Thyroid gland (tissue), 4 donors: Measurements from ENCODE around the gene POLN. TPM values are rescaled to one million over a fixed set of nuclear protein-coding genes. Genes with fewer than 3 reads are reported as not detected.
A peak's percentile ranks its signal among the peaks of the same experiment; 100 is the strongest.

Source experiments
- DNase-seq, 2 donors: peaks; one replicate each; pipeline ENCODE4 v3.0.0-alpha.2; 2019
- H3K27ac ChIP-seq, 3 donors: fragments of 200-600 bp; sonication (generic); 1 replicate in 2 of 3; 2 replicates in 1 of 3; pipeline ENCODE4 v1.5.1; 2016 to 2019; ENCODE audit warnings: mild to moderate bottlenecking in 1 of 3, moderate library complexity in 1 of 3
- H3K27me3 ChIP-seq: fragments of 200-600 bp; sonication (generic); one replicate; pipeline ENCODE4 v1.5.1; 2019
- H3K36me3 ChIP-seq, 2 donors: fragments of 200-600 bp; sonication (generic); one replicate each; pipeline ENCODE4 v1.5.1; 2016 to 2019
- H3K4me1 ChIP-seq, 2 donors: fragments of 200-600 bp; sonication (generic); one replicate each; pipeline ENCODE4 v1.5.1; 2017 to 2019
- H3K4me3 ChIP-seq, 3 donors: fragments of 200-600 bp; sonication (generic); replicated peaks in 1 of 3; 1 replicate in 2 of 3; 2 replicates in 1 of 3; pipeline ENCODE4 v1.5.1; 2016; ENCODE audit warnings: mild to moderate bottlenecking in 1 of 3
- H3K9me3 ChIP-seq: fragments of 200-600 bp; sonication (generic); one replicate; pipeline ENCODE4 v1.5.1; 2017
- POLR2A ChIP-seq, 2 donors: fragments of 450-650 bp; IDR thresholded peaks; one replicate each; pipeline ENCODE4 v1.6.1; 2017; ENCODE audit warnings: antibody characterized with exemption in 2 of 2, mild to moderate bottlenecking in 2 of 2, moderate library complexity in 1 of 2
- WGBS, 2 donors: methylation state at CpG; one replicate each; pipeline ENCODE4 v1.1.5; 2017; 5-methylcytosine and 5-hydroxymethylcytosine counted together
- intact Hi-C: fragments of 100-400 bp; cut with DNase I; formaldehyde crosslinking; loops from one replicate; pipeline ENCODE4 v1.15.1; 2023
- total RNA-seq, 4 donors: library from RNA; depleted of rRNA; stranded (reverse); fragments of >200 nt; gene quantifications; one replicate each; pipeline ENCODE4 v1.2.3, GENCODE V29; 2016
- TF ChIP-seq, protein P1 (sequence below), 6 experiments: fragments of 200-600 bp in 3 of 6; fragments of 450-650 bp in 3 of 6; sonication (generic) in 3 of 6; IDR thresholded peaks; one replicate each; pipeline ENCODE4 v1.5.1; 2016 to 2019; ENCODE audit warnings: antibody characterized with exemption in 6 of 6, mild to moderate bottlenecking in 2 of 6, inconsistent platforms in 1 of 6, moderate library complexity in 1 of 6

Gene POLN
- 1 to 10 TPM; 1.5 to 5.4 (median 3.0) TPM for total RNA-seq

- no peaks in the 10 kb centered on the region for H3K36me3 ChIP-seq
- peak; percentile 96 to 98 for DNase-seq
- intact Hi-C loops: loop anchor here (5.0 kb wide), 1 partner anchor 171 kb away; no protein-coding TSS in a partner anchor
- H3K4me3 ChIP-seq: peak within 1 kb of the TSS; percentile 77 to 98 (median 95)
- H3K27ac ChIP-seq: peak within 1 kb of the TSS; percentile 22 to 50 (median 34)
- H3K4me1 ChIP-seq: peaks cover 12 to 37% of the 10 kb centered on the region in 2 donors
- 0 to 1% methylated on average over 26 to 47 of the region's 88 CpGs for WGBS, 2 donors
- peak in 1 of 2 donors; percentile 90 for TF ChIP-seq POLR2A (IDR thresholded peaks at IDR 0.05)
- TF ChIP-seq, protein P1, sequence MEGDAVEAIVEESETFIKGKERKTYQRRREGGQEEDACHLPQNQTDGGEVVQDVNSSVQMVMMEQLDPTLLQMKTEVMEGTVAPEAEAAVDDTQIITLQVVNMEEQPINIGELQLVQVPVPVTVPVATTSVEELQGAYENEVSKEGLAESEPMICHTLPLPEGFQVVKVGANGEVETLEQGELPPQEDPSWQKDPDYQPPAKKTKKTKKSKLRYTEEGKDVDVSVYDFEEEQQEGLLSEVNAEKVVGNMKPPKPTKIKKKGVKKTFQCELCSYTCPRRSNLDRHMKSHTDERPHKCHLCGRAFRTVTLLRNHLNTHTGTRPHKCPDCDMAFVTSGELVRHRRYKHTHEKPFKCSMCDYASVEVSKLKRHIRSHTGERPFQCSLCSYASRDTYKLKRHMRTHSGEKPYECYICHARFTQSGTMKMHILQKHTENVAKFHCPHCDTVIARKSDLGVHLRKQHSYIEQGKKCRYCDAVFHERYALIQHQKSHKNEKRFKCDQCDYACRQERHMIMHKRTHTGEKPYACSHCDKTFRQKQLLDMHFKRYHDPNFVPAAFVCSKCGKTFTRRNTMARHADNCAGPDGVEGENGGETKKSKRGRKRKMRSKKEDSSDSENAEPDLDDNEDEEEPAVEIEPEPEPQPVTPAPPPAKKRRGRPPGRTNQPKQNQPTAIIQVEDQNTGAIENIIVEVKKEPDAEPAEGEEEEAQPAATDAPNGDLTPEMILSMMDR (IDR thresholded peaks at IDR 0.05): no peak
- H3K27me3 ChIP-seq: no peaks in the 10 kb centered on the region
- H3K9me3 ChIP-seq: no peaks in the 10 kb centered on the region
Observed at GRCh38 chr4:2241410-2242353, at the start of gene POLN, which contains the start of gene HAUS3. POLN (minus strand) TSS chr4:2242121; CDS start chr4:2229231, 12,890 bp downstream. HAUS3 (minus strand) TSS chr4:2242121; CDS start chr4:2240946, 1,175 bp downstream.

DNA sequence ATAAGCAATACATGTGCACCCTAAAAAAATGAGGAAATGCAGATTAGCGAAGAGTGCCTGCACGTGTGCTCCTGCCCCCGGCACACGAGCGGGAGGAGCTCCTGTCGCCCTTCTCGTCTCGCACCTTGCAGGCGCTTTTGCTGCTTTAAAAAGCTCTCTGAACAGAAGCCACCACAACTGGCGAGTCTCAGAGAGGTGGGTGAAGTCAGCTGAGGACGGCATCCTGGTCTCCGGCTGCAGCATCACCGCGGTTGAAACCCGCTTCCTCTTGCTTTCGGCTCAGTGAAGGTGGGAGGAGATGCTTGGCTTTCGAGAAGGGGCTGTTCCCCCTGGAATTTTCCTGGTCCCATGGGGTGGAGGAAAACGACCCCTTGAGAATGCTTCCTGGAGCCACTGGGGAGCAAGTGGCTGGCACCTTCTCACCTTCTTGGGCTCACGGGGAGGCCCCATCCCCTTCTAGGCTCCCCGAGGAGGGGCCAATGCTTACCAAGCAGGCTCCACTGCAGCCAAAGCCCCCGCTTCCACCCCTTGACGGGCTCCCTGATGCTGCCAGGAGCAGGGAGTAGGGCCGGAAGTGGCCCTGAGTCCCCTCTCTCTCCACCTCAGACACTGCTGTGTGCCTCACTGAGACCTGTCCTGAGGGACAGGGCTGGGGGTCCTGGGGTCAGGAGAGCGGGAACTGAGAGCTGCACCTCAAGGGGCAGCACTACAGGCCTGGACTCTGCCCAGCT is 49.2 kb upstream of the POLN start:
- intact Hi-C loops: no loop called here
- TF ChIP-seq, protein P1 (IDR thresholded peaks at IDR 0.05): no peak
- TF ChIP-seq POLR2A (IDR thresholded peaks at IDR 0.05): no peak
- WGBS, 2 donors: 82 to 88% methylated on average over 19 to 22 of the region's 24 CpGs
- H3K9me3 ChIP-seq: no peaks in the 10 kb centered on the region
- no peak overlapping the region for H3K4me3 ChIP-seq
- no peaks in the 10 kb centered on the region for H3K4me1 ChIP-seq
- peak in 1 of 2 donors; percentile 14 for DNase-seq
- H3K27ac ChIP-seq: no peak overlapping the region
- H3K27me3 ChIP-seq: no peaks in the 10 kb centered on the region
- no peaks in the 10 kb centered on the region for H3K36me3 ChIP-seq

- H3K27me3 ChIP-seq: no peaks in the 10 kb centered on the region
- 81 to 88% methylated on average over 3 of the region's 9 CpGs for WGBS, 2 donors
- no peak for TF ChIP-seq POLR2A (IDR thresholded peaks at IDR 0.05)
- TF ChIP-seq, protein P1 (IDR thresholded peaks at IDR 0.05): no peak
- no peak overlapping the region for H3K27ac ChIP-seq
- H3K36me3 ChIP-seq: no peaks in the 10 kb centered on the region
- H3K9me3 ChIP-seq: no peaks in the 10 kb centered on the region
- H3K4me3 ChIP-seq: no peak overlapping the region
- no peak for DNase-seq
- intact Hi-C loops: no loop called here
- no peaks in the 10 kb centered on the region for H3K4me1 ChIP-seq
Observed at GRCh38 chr4:2290488-2290887, 48.6 kb upstream of the POLN start.

DNA sequence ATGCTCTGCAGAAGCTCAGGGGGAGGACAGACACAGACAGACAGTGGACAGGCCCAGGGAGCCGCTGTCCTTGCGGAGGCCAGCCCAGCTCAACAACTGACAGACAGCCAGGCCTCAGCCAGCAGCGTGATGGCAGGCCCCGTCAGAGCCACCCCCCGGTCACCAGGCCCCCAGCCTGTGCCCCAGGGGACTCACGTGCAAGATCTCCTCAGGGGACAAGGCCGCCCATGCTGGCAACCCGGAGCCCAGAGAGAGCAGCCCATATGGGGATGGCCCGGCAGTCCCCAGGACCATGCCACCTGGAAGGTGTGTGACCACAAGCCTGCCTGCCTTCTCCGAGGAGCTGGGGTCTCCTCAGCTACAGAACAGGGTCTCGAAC is 48.0 kb upstream of the POLN start:
- no peaks in the 10 kb centered on the region for H3K27me3 ChIP-seq
- TF ChIP-seq POLR2A (IDR thresholded peaks at IDR 0.05): no peak
- TF ChIP-seq, protein P1 (IDR thresholded peaks at IDR 0.05): no peak
- no peaks in the 10 kb centered on the region for H3K9me3 ChIP-seq
- no peak overlapping the region for H3K27ac ChIP-seq
- intact Hi-C loops: no loop called here
- DNase-seq: no peak
- H3K36me3 ChIP-seq: no peaks in the 10 kb centered on the region
- H3K4me1 ChIP-seq: no peaks in the 10 kb centered on the region
- H3K4me3 ChIP-seq: no peak overlapping the region
- WGBS, 2 donors: 92 to 100% methylated on average over 1 to 6 of the region's 11 CpGs
